Activated CD8-positive, alpha-beta memory T cell treated with anti-CD3 and anti-CD28 coated beads, Interleukin-2, amount 10 ng/mL, durations not matched to agents 7 days and 5 days (primary cell): ENCODE data around the gene PDPK1. TPM values are rescaled to one million over a fixed set of nuclear protein-coding genes. Genes with fewer than 3 reads are reported as not detected.
A peak's percentile ranks its signal among the peaks of the same experiment; 100 is the strongest.
"Not testable (repeated sequence)": the region's sequence is repeated elsewhere in the genome, so short reads cannot be mapped to it uniquely, and the experiment has no call there.

Source experiments
- ATAC-seq: fragments of 150-1000 bp; cut with Tn5 transposase; one replicate; pipeline ENCODE4 v1.10.0; 2021; ENCODE audit warnings: moderate library complexity
- CTCF ChIA-PET: fragments of 350-600 bp; sonication (Branson Sonifier 250); formaldehyde crosslinking; loops from one replicate; lab custom pipeline; 2021; ENCODE audit warnings: antibody characterized with exemption; lab: Charles Lee
- DNase-seq: peaks from one replicate; pipeline ENCODE4 v3.0.0-alpha.2; 2020
- H3K27ac Mint-ChIP-seq: one replicate; pipeline ENCODE4 v1.8.0; 2021; ENCODE audit warnings: mild to moderate bottlenecking, mixed read lengths
- H3K27me3 Mint-ChIP-seq: one replicate; pipeline ENCODE4 v1.8.0; 2021; ENCODE audit warnings: mixed read lengths
- H3K36me3 Mint-ChIP-seq: one replicate; pipeline ENCODE4 v1.8.0; 2021; ENCODE audit warnings: mild to moderate bottlenecking, mixed read lengths
- H3K4me1 Mint-ChIP-seq: one replicate; pipeline ENCODE4 v1.8.0; 2021; ENCODE audit warnings: mixed read lengths
- H3K4me3 Mint-ChIP-seq: one replicate; pipeline ENCODE4 v1.8.0; 2021; ENCODE audit warnings: mild to moderate bottlenecking, moderate library complexity, mixed read lengths
- H3K9me3 Mint-ChIP-seq: one replicate; pipeline ENCODE4 v1.8.0; 2022; ENCODE audit warnings: low read depth, mixed read lengths
- total RNA-seq, 2 experiments: library from RNA; stranded (reverse); gene quantifications; one replicate each; pipeline ENCODE4 v1.2.3, GENCODE V29; 2021

PDPK1 gene
- total RNA-seq, 2 experiments from 2014 or later = 40.3 to 45.1 TPM

DNA sequence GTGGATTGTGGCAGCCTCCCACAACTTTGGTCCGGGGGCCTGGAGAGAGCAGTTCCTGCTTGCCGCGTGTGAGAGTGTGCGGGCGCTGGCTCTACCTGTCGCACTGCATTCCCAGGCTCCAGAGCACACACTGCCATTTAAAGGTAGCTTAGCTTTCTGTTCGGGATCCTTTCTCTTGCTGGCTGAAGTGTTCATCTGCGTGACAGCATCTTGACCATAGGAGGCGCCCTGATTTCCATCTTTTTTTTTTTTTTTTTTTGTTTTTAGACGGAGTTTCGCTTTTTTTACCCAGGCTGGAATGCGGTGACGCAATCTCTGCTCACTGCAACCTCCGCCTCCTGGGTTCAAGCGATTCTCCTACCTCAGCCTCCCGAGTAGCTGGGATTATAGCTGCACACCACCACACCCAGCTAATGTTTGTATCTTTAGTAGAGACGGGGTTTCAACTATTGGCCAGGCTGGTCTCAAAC, 13.6 kb downstream of the PDPK1 start:
- H3K4me3 Mint-ChIP-seq, DNase-seq, H3K9me3 Mint-ChIP-seq, CTCF ChIA-PET, ATAC-seq, H3K36me3 Mint-ChIP-seq, H3K27me3 Mint-ChIP-seq, H3K27ac Mint-ChIP-seq, H3K4me1 Mint-ChIP-seq: not testable (repeated sequence)

DNA sequence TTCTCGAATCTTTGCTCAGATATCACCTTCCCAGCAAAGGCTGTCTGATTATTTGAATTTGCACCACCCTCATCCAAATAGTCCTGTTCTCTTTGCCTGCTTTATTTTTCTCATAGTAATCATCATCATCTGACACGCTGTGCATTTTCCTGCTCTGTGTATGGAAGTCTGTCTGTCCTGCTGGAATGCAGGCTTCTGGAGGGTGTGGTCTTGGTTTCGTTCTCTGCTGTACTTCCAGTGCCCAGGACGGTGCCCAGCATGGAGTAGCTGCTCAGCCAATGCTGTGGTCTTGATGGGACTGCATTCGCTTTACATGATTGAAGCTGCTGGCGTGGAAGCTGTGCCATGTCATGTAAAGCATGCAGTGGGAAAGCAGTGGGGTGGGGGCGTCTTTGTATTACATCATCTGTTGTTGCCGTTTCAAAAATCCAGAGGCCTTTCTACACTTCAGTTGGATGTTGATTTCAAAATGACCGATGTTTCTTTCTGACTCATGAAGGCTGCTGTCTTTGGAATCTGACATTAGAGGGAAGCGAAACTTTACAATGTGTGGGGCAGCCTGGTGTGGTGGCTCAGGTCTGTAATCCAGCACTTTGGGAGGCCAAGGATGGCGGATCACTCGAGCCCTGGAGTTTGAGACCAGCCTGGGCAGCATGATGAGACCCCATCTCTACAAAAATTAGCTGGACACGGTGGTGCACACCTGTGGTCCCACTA, 17.0 kb downstream of the PDPK1 start:
- H3K9me3 Mint-ChIP-seq, H3K4me3 Mint-ChIP-seq, H3K27me3 Mint-ChIP-seq, H3K27ac Mint-ChIP-seq, H3K4me1 Mint-ChIP-seq, DNase-seq, ATAC-seq, CTCF ChIA-PET, H3K36me3 Mint-ChIP-seq: not testable (repeated sequence)

DNA sequence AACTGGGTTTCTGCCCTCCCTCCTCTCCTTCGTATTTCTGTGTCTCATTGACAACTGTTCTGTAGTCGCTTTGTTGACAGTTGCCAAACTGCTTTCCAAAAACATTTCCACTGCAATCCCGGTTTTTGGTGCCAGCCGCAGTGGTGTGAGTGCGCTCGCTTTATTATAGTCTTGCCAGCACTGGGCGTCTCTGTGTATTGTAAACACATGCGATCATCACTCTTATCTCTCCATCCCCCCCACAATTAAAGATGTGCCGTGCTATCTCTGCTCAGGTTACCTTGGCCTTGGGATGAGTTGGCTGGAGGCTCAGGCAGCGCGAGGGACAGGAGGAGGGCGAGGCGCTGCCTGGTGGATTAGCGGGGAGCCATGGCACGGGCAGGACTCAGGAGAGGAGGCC, 19.3 kb downstream of the PDPK1 start:
- H3K4me3 Mint-ChIP-seq, CTCF ChIA-PET, ATAC-seq, H3K27me3 Mint-ChIP-seq, H3K27ac Mint-ChIP-seq, H3K36me3 Mint-ChIP-seq, H3K9me3 Mint-ChIP-seq, H3K4me1 Mint-ChIP-seq: not testable (repeated sequence)
- DNase-seq = peak; percentile 33

DNA sequence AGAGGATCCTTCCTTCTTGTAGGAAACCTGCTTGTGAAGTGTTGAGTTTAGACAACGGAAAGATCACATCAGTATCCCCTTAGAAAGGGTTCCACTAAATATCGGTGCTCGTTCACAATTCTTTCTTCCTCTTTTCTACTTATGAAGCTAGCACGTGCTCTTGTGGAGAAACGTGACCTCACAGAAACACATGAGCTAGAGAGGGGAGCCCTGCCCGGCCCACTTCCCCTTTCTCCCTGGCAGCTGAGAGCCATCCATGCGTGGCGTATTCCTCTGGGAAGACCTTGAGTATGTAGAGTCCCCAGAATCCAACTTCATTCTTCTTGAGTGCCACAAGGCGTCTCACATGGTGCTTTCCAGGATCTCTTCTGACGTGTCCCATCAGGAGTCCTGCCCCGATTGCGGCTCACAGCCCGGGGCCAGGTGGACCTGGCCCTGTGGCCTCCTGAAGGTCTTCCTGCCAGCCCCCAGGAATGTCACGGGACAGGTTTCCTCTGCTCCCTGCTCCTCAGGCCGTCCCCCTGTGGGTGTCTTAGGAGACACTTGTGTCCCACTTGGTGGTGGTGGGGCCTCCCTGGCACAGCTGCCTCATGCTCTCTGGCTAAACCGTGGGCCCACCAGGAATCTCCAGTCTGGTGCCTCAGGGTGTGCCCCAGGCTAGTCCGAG, 22.4 kb downstream of the PDPK1 start:
- CTCF ChIA-PET = not testable (repeated sequence)

DNA sequence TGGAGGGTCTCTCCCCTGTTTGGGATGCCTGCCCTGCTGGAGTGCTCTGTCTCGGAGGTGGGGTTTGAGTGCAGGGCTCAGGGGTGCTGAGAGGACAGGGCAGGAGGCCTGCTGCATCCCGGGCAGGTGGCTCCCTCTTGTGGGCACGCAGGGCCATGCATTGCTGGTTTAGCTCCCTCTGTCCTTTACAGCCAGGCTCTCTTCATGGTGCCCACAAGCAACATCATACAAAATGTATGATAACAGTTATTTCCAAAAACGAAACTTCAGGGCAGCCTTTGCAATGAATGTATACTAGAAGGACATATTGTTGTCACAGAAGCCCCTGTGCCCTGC, 22.9 kb downstream of the PDPK1 start:
- H3K4me3 Mint-ChIP-seq, CTCF ChIA-PET, H3K27me3 Mint-ChIP-seq, H3K27ac Mint-ChIP-seq, H3K9me3 Mint-ChIP-seq, H3K36me3 Mint-ChIP-seq, H3K4me1 Mint-ChIP-seq: not testable (repeated sequence)
- peak; percentile 87 for DNase-seq
- ATAC-seq = peak; percentile 99

More for the DNA sequence above, 22.4 kb downstream of the PDPK1 start:
- not testable (repeated sequence) for H3K36me3 Mint-ChIP-seq, ATAC-seq, H3K4me1 Mint-ChIP-seq, H3K9me3 Mint-ChIP-seq, H3K27me3 Mint-ChIP-seq, H3K4me3 Mint-ChIP-seq, H3K27ac Mint-ChIP-seq, DNase-seq

DNA sequence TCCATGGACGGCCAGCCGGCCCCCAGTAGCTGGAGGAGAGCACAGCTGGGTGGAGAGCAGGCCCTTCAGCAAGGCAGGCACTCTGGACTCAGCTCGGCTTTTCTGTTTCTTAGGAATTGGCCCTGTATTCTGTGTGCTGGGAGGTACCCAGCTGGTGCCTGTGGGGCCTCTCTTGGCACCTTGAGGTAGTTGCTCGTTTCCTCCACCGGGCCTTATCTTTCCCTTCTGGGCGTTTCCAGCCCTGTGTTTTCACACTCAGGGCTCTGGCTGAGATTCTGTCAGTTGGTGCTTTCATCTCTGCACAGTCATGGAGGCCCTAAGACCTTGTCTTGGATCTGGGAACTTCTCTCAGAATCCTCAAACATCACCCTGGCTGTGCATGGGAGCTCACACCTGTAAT, 29.7 kb downstream of the PDPK1 start:
- H3K4me1 Mint-ChIP-seq, H3K27ac Mint-ChIP-seq, CTCF ChIA-PET, ATAC-seq, H3K27me3 Mint-ChIP-seq, H3K9me3 Mint-ChIP-seq, H3K4me3 Mint-ChIP-seq, H3K36me3 Mint-ChIP-seq, DNase-seq: not testable (repeated sequence)

DNA sequence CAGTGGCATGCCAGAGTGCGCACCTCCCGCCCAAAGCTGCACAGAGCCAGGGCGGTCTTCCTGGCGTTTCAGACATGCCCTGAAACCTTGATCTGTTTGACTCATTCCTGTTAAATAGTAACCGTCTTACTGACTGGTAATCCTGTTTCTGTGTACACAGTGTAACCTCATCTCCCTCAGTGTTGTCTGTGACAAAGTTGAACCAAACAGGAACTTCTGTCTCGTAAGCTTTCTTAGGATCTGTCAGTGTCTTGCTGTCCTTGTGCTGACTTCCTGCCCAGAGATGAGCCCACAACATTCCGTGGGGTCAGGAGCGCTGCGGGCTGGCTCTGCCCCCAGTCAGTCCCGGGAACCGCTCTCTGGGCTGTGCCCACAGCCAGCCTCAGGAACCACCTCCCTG, 30.8 kb downstream of the PDPK1 start:
- H3K4me3 Mint-ChIP-seq, CTCF ChIA-PET, H3K4me1 Mint-ChIP-seq, DNase-seq, H3K27me3 Mint-ChIP-seq, H3K9me3 Mint-ChIP-seq, H3K27ac Mint-ChIP-seq, ATAC-seq, H3K36me3 Mint-ChIP-seq: not testable (repeated sequence)

DNA sequence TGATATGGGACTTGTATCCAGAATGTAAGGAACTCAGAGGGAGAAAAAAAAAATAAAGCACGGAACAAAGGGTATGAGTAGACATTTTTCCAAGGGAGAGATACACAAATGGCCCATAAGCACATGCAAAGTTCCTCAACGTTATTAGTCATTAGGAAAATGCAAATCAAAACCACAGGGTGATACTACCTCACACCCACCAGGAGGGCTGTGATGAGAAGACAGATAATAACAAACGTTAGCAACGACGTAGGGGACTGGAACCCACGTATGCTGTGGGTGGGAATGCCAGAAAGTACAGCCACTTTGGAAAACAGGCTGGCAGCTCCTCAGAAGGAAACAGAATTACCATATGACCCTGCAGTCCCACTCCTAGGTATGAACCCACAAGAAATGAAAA, 34.9 kb downstream of the PDPK1 start:
- CTCF ChIA-PET = not testable (repeated sequence)

DNA sequence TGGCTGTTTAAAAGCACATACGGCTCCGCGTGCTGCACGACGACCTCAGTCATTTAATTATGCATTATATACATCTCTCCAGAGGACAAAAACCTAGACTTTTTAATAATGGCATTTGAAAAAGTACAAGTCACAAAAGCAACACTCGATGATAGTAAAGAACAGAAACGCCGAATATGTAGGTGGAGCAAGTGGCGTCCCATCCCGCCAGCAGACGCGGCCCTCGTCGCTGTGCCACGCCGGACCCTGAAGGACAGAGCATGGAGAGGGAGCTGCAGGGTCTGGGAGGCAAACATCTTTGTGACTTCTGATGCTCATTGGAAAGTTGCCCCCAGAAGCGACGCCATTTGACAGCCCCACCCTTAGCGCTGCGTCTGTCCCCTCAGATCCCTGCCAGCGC, 38.0 kb downstream of the PDPK1 start:
- H3K27me3 Mint-ChIP-seq, H3K36me3 Mint-ChIP-seq, H3K27ac Mint-ChIP-seq, ATAC-seq, DNase-seq, H3K4me3 Mint-ChIP-seq, H3K9me3 Mint-ChIP-seq, CTCF ChIA-PET, H3K4me1 Mint-ChIP-seq: not testable (repeated sequence)

More for the DNA sequence above, 34.9 kb downstream of the PDPK1 start:
- not testable (repeated sequence) for H3K27me3 Mint-ChIP-seq, H3K36me3 Mint-ChIP-seq, H3K4me1 Mint-ChIP-seq, H3K9me3 Mint-ChIP-seq, H3K27ac Mint-ChIP-seq, DNase-seq, H3K4me3 Mint-ChIP-seq
- peak; percentile 23 for ATAC-seq

DNA sequence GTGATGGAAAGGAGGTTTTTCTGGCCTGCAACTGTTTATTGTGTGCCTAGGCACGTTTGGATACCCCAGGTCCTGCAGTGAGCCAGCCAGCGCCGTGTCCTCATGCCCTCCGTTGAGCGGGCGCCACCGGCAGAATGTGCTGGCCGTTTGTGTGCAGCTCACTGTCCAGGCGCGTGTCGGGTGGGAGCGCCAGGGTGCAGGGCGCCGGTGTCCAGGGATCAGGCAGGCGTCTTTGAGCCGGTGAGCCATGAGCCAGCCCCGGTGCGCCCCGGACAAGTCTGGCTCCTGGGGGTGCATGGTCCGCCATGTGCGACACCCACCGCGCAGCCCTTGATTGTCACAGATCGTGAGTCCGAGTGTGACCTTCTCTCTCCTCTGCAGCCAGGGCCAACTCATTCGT, 39.2 kb downstream of the PDPK1 start:
- CTCF ChIA-PET, H3K27ac Mint-ChIP-seq, H3K9me3 Mint-ChIP-seq, ATAC-seq, H3K4me1 Mint-ChIP-seq, DNase-seq, H3K4me3 Mint-ChIP-seq, H3K27me3 Mint-ChIP-seq, H3K36me3 Mint-ChIP-seq: not testable (repeated sequence)

DNA sequence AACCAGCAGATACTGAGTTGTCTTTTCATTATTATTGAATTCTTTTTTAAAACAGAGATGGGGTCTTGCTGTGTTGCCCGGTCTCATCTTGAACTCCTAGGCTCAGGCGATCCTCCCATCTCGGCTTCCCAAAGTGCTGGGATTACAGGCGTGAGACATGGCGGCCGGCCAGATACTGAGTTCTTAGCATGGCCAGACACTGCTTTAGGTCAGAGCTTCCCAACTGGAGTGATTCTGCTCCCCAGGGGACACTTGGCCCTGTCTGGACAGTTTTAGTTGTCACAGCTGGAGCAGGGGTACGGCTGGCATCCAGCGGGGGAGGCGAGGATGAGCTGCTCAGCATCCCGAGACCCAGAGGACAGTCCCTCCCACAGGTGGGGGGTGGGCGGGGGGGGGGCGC, 41.1 kb downstream of the PDPK1 start:
- H3K27me3 Mint-ChIP-seq, H3K27ac Mint-ChIP-seq, H3K4me3 Mint-ChIP-seq, DNase-seq, ATAC-seq, H3K4me1 Mint-ChIP-seq, H3K9me3 Mint-ChIP-seq, H3K36me3 Mint-ChIP-seq, CTCF ChIA-PET: not testable (repeated sequence)

DNA sequence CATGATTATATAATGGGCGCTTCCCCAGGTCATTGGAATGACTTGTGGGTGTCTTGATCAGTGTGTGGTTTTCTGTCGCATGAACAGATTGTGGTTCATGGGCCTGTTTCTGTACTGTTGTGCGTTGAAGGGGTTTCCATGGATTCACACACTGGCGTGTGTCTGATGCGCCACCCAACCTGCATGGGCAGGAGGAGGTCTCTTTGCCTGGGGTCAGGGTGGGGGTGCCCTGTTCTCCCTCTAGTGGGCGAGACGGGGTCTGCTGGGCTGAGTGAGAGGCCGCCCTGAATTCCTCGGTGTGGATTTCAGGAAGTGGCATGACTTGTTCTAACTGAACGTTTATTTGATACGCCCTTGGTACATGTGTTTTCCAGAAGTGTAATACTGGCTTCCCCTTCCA, 42.3 kb downstream of the PDPK1 start:
- not testable (repeated sequence) for H3K36me3 Mint-ChIP-seq

DNA sequence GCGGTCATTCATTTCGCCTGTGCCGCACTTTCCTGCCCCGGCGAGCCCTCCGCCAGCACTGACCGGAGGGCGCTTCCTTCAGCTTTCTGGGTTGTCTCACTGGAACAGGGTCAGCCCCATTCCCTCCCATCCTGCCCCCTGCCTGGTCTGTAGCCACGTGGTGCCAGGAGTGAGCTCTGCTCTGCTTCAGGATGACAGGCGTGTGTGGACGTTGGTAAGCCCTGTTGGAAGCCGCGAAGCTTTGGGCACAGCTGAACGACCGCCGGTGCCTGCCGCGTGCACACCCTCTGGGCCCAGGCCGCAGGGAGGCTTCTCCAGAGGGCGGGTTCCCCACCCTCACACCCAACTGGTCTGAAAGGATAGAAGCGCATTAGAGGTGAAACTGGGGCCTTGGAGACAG, 43.0 kb downstream of the PDPK1 start:
- DNase-seq, H3K27me3 Mint-ChIP-seq, H3K27ac Mint-ChIP-seq, CTCF ChIA-PET, H3K36me3 Mint-ChIP-seq, ATAC-seq, H3K9me3 Mint-ChIP-seq, H3K4me3 Mint-ChIP-seq, H3K4me1 Mint-ChIP-seq: not testable (repeated sequence)

More for the DNA sequence above, 42.3 kb downstream of the PDPK1 start:
- H3K27ac Mint-ChIP-seq, DNase-seq, CTCF ChIA-PET, H3K9me3 Mint-ChIP-seq, H3K4me3 Mint-ChIP-seq, H3K27me3 Mint-ChIP-seq, H3K4me1 Mint-ChIP-seq, ATAC-seq: not testable (repeated sequence)
